Aorta (tissue), 5 donors: ENCODE results near the gene AMFR. TPM values are rescaled to one million over a fixed set of nuclear protein-coding genes. Genes with fewer than 3 reads are reported as not detected.

Experiments
- ATAC-seq: fragments of 200-7000 bp; cut with Tn5 transposase; one replicate; pipeline ENCODE4 v1.9.1; 2022; ENCODE audit warnings: moderate library complexity; ENCODE audit not compliant: low FRiP score
- DNase-seq, 2 donors: peaks; one replicate each; pipeline ENCODE4 v3.0.0-alpha.2; 2020
- H3K27ac ChIP-seq, 2 donors: one replicate each; pipeline ENCODE4 v1.5.1; 2013; ENCODE audit warnings: low read length in 2 of 2, mild to moderate bottlenecking in 2 of 2, moderate library complexity in 2 of 2, control low read depth in 1 of 2, inconsistent platforms in 1 of 2, low read depth in 1 of 2
- H3K27me3 ChIP-seq, 2 donors: one replicate each; pipeline ENCODE4 v1.6.1; 2013; ENCODE audit warnings: control low read depth in 1 of 2, low read length in 1 of 2, mild to moderate bottlenecking in 1 of 2, moderate library complexity in 1 of 2; ENCODE audit not compliant: insufficient read depth in 2 of 2, control insufficient read depth in 1 of 2
- H3K36me3 ChIP-seq, 2 donors: one replicate each; pipeline ENCODE4 v1.6.1; 2013; ENCODE audit warnings: control low read depth in 1 of 2, low read length in 1 of 2, mild to moderate bottlenecking in 1 of 2; ENCODE audit not compliant: insufficient read depth in 2 of 2, control insufficient read depth in 1 of 2
- H3K4me1 ChIP-seq, 2 donors: one replicate each; pipeline ENCODE4 v1.6.1; 2013; ENCODE audit warnings: low read length in 2 of 2, control low read depth in 1 of 2, mild to moderate bottlenecking in 1 of 2, moderate library complexity in 1 of 2; ENCODE audit not compliant: insufficient read depth in 2 of 2, control insufficient read depth in 1 of 2
- H3K4me3 ChIP-seq, 2 donors: one replicate each; pipeline ENCODE4 v1.5.1; 2013; ENCODE audit warnings: low read length in 2 of 2, control low read depth in 1 of 2, mild to moderate bottlenecking in 1 of 2
- H3K9me3 ChIP-seq: one replicate; pipeline ENCODE4 v1.6.1; 2013; ENCODE audit warnings: mild to moderate bottlenecking, low read length; ENCODE audit not compliant: control insufficient read depth
- WGBS, 2 donors: extraction: QIAGEN DNeasy Blood & Tissue Kit; methylation state at CpG; one replicate each; pipeline ENCODE4 v1.1.7; 2013; 5-methylcytosine and 5-hydroxymethylcytosine counted together
- intact Hi-C, 2 donors: fragments of 100-400 bp; cut with DNase I; formaldehyde crosslinking; loops; one replicate each; pipeline versions ENCODE4 v1.14.2 to v1.15.0; 2022
- polyA plus RNA-seq, 2 donors: library from polyadenylated mRNA; stranded (reverse); fragments of 200-250 nt; gene quantifications; one replicate each; pipeline ENCODE4 v1.2.3, GENCODE V29; 2013
- total RNA-seq, 2 donors: library from RNA; stranded (reverse); fragmentation: NEBNext Ultra II Directional; extraction: Animal tissue kit (Norgen Biotek cat#: 25700); gene quantifications; one replicate each; pipeline ENCODE4 v1.2.1, GENCODE V29; 2021
- donor health status: healthy with polysubstance abuse.
- donor health status: Bipolar disorder and iron deficiency.
- donor health status: DM: no; HTN: no; CAD: no.
- donor health status: DM: no; HTN: no; CAD: no.
- donor health status: DM: yes; HTN: yes; CAD: no.

AMFR gene
- total and polyA plus RNA-seq, 4 donors, result 34.6 to 124 (median 88.8) TPM

DNA sequence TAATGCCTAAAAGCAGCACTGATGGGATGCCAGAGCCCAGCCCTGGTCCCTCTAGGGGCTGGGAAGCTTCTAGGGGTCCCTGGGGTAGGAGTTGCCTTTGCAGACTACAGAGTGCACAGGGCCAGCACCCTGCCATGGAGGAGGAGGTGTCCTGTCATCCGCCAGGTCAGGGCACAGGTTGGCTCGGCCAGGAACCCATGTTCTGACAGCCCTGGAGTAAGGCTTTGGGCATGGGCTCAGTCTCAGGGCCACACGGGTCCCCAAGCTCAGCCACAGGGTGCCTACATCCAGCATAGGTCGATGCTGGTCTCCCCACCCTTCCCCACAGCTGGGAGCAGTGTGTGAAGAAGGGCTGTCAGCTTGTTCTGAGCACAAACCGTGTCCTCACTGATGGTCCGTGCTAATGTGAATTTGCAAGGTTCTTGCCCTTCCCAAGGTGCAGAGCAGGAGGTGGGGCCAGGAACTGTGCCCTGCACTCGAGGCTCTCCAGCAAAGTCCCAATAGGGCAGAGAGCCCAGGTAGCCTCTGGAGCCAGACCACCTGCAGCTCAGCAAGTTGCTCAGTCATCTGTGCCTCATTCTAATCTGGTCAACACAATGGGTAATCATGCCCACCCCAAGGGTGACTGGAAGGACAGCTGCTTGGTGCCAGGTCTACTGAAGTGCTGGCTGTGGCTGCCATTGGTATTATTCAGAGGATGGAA, 72.8 kb downstream of the AMFR start:
- DNase-seq, result peak; percentile 30 to 47
- no peak for ATAC-seq
- no peak overlapping the region for H3K4me3 ChIP-seq
- no peaks in the 10 kb centered on the region for H3K36me3 ChIP-seq
- WGBS, 2 donors, result 82 to 86% methylated on average over 7 of the region's 7 CpGs
- no peaks in the 10 kb centered on the region for H3K4me1 ChIP-seq
- intact Hi-C loops, result no loop called here
- no peaks in the 10 kb centered on the region for H3K9me3 ChIP-seq
- H3K27ac ChIP-seq, result no peak overlapping the region
- H3K27me3 ChIP-seq, result no peaks in the 10 kb centered on the region

DNA sequence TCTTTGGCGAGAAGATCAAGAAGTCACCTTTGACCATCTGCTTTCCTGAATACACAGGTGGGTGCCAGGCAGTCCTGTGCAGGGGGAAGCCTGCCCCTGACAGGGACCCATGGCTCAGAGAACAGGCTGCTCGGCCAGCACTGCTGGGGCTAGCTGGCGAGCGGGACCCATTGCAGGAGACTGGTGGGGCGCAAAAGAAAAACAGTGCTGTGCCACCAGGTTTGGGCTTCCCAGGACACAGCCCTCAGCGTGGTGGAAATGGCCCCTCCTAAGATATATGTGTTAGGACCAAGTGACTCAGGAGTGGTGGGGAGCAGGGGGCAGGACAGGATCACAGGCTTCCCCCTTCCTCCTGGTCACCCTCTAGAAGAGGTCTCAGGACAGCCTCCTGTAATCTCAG, 73.9 kb downstream of the AMFR start:
- Histone ChIP-seq H3K4me3 (no peak overlapping the region), H3K27ac (no peak overlapping the region), H3K36me3 (no peaks in the 10 kb centered on the region), H3K9me3 (no peaks in the 10 kb centered on the region), H3K27me3 (no peaks in the 10 kb centered on the region), H3K4me1 (no peaks in the 10 kb centered on the region)
- intact Hi-C loops, result no loop called here
- 93 to 95% methylated on average over 6 of the region's 6 CpGs for WGBS, 2 donors
- ATAC-seq (no peak), DNase-seq (peak; percentile 24 to 58)

DNA sequence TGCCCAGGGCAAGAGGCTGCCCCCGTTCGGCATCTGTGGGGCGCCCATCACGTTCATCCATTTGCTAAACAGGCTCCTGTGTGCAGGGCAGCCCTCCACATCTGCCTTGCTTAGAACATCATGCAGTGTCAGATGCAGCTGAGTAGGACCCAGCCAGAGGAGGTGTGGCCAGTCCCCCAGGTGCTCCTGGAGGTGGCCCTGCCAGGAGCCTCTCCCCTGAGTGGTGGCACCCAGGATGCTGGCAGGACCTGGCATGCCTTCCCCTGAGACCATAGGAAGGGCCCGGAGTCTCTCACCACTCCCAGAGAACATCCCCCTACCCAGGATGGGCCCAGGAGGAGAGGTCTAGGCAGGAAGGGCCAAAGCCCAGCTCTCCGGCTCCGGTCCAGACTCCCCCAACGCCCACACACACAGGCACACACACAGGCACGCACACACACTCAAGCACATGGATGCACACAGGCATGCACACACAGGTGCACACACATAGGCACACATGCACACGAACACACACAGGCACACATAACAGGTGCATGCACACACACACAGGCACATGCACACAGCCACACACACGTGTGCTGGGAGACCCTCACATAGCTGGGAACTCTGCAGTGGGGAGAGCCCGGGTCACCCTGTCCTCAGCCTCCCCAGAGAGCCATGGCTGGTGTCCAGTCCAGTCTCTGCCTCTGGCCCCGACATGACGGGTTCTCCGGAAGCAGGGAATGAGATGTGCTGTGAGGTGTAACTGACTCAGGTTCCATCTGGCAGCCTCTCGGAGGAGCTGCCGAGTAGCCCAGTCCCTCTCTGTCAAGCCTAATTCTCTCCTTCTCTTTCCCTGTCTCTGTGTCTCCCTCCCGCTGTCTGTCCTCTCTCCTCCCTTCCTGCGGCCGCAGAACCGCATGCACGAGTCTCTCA, 74.6 kb downstream of the AMFR start:
- intact Hi-C loops, result no loop called here
- H3K4me3 ChIP-seq, result no peak overlapping the region
- no peaks in the 10 kb centered on the region for H3K9me3 ChIP-seq
- H3K27me3 ChIP-seq, result no peaks in the 10 kb centered on the region
- ATAC-seq (no peak), DNase-seq (peak; percentile 30 to 57)
- no peaks in the 10 kb centered on the region for H3K4me1 ChIP-seq
- H3K27ac ChIP-seq, result no peak overlapping the region
- 87 to 89% methylated on average over 22 of the region's 22 CpGs for WGBS, 2 donors
- H3K36me3 ChIP-seq, result no peaks in the 10 kb centered on the region

DNA sequence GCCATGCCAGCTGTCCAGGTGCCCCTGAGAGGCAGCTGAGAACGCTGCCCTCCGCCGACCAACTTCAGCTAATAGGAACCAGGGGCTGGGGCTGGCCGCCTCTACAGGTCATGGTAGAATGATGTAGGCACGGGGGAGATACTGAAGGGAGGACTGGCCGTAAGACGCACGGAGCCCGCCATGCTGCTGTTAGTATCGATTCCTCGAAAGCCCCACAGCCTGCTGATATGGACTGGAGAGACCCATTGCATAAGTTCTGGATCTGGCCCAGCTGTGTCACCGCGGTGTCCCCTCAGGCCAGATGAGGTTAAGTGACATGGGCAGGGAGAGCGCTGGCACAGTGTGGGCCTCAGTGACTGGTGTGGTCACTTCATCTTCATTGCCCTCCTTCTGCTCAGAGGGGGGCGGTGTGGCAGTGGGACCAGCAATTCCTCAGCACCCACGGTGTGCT, 75.6 kb downstream of the AMFR start:
- Histone ChIP-seq H3K4me3 (no peak overlapping the region), H3K27ac (no peak overlapping the region), H3K36me3 (no peaks in the 10 kb centered on the region), H3K9me3 (no peaks in the 10 kb centered on the region), H3K4me1 (no peaks in the 10 kb centered on the region), H3K27me3 (no peaks in the 10 kb centered on the region)
- ATAC-seq, result no peak
- WGBS, 2 donors, result 95 to 96% methylated on average over 16 of the region's 16 CpGs
- intact Hi-C loops, result no loop called here
- DNase-seq, result peak; percentile 31 to 56

DNA sequence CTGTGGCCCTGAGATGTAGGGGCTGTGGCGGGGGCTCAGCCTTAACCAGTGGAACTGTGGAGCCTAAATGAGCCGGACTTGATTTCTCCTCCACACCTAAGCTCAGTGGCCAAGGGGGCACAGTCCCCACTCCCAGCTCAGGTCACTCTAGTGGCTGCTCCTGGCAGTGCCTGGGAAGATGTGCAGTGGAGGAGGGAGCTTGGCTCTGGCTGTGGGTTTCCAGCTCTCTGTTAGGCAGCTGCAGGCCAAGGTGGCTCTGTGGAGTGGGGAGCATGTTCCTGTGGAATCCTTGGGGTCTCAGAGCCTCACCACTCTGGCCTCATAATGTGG, 76.3 kb downstream of the AMFR start:
- no peak overlapping the region for H3K4me3 ChIP-seq
- H3K4me1 ChIP-seq, result no peaks in the 10 kb centered on the region
- ATAC-seq (no peak), DNase-seq (peak; percentile 11 to 35)
- H3K36me3 ChIP-seq, result no peaks in the 10 kb centered on the region
- 94% methylated on average over 2 of the region's 2 CpGs for WGBS, 2 donors
- intact Hi-C loops, result no loop called here
- no peaks in the 10 kb centered on the region for H3K9me3 ChIP-seq
- no peaks in the 10 kb centered on the region for H3K27me3 ChIP-seq
- H3K27ac ChIP-seq, result no peak overlapping the region

DNA sequence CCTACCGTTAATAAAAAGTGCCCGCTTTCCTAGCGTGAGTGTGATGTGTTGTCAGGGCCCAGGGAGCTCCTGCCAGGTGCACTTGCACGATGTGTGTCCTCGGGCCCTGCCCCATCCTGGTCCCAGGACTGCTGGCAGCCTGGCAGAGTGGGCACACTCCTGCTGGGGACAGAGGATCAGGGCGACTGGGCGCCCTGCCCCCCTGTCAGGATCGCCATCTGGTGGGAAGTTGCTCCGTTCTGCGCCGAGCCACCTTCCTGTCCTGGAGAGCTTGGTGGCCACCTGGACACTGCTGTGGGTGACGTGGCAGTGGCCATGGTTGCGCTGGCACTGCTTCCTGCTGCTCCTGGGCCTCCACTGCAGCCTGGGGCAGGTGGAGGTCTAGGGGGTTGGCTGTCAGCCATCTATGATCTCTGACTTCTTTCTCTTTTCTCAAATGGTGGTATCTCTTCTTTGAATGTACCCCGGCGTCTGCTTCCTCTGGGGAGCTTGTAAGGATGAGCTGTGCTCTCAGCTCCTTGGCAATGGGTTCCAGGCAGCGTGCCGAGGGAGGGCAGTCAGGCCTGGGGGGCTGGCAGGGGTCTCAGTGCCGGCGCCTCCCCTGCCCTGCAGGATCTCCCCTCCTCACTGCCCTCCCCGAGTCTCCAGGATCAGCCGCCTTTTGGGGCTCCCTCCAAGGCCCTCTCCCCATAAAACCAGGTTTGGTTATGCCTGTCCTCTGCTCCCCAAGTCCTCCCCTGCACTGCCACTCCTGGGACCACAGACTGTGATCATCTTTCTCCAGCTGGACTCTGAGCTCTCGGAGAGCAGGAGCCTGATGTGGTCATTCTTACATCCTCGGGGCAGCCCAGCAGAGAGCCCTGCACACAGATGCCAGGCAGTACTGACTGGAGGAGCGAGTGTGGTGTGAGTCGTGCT, 76.9 kb downstream of the AMFR start:
- H3K27ac ChIP-seq, result no peak overlapping the region
- DNase-seq, result peak; percentile 32 to 65
- ATAC-seq, result no peak
- no peak overlapping the region for H3K4me3 ChIP-seq
- H3K36me3 ChIP-seq, result no peaks in the 10 kb centered on the region
- H3K9me3 ChIP-seq, result no peaks in the 10 kb centered on the region
- intact Hi-C loops, result no loop called here
- no peaks in the 10 kb centered on the region for H3K27me3 ChIP-seq
- 87 to 89% methylated on average over 25 of the region's 25 CpGs for WGBS, 2 donors
- H3K4me1 ChIP-seq, result no peaks in the 10 kb centered on the region

DNA sequence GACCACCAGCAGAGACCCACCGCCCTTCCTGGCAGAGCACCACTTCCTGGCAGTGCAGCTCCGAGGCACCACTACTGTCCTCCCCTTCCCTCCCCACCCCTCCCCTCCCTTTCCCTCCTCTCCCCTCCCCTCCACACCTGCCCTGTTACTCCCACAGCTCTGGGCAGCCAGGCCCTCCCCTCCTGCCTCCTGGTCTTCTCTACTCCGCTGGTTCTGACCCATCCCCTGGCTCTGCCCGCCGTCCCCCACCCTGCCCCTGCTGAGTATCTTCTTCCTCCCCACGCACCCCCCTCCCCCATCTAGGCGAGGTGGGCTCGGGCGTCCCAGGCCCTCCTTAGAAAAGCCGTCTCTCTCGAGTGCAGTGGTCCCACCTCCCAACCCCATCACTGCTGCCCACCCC, 77.7 kb downstream of the AMFR start:
- Histone ChIP-seq H3K27me3 (no peaks in the 10 kb centered on the region), H3K4me1 (no peaks in the 10 kb centered on the region), H3K9me3 (no peaks in the 10 kb centered on the region), H3K36me3 (no peaks in the 10 kb centered on the region), H3K27ac (no peak overlapping the region), H3K4me3 (no peak overlapping the region)
- WGBS, 2 donors, result 85 to 88% methylated on average over 9 to 11 of the region's 11 CpGs
- intact Hi-C loops, result no loop called here
- DNase-seq, result peak; percentile 27 to 57
- ATAC-seq, result no peak

DNA sequence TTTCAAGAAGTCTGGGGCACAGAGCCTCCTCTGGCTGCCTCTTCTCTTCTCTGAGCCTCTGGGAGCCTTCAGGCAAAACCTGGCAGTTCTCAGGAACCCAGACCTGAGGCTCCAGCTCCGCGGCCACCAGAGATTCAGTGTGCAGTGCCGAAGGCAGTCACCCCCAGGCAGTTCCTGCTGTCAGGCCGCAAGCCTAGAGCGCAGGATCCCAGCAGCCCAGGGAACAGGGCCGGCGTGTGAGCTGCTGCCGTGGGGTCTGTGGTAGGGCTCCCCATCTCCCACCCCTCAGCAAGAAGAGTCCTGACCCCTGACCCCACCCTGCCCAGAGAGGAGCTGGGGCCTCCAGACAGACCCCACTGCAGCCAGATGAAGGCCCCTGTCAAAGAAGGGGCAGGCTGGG, 78.2 kb downstream of the AMFR start:
- 77 to 90% methylated on average over 8 of the region's 8 CpGs for WGBS, 2 donors
- peak; percentile 8 to 72 for DNase-seq
- H3K4me3 ChIP-seq, result no peak overlapping the region

More for the DNA sequence above, 78.2 kb downstream of the AMFR start:
- no peaks in the 10 kb centered on the region for H3K36me3 ChIP-seq
- H3K4me1 ChIP-seq, result no peaks in the 10 kb centered on the region
- no peak for ATAC-seq
- intact Hi-C loops, result no loop called here
- H3K9me3 ChIP-seq, result no peaks in the 10 kb centered on the region
- no peaks in the 10 kb centered on the region for H3K27me3 ChIP-seq
- no peak overlapping the region for H3K27ac ChIP-seq
